SK-N-SH (cell line): ENCODE results near the gene TEX44. TPM values are rescaled to one million over a fixed set of nuclear protein-coding genes. Genes with fewer than 3 reads are reported as not detected.

Source experiments
- CTCF ChIA-PET: fragments of 300-600, 350-600 bp; formaldehyde crosslinking; extraction: SDS; loops from one replicate; lab custom pipeline; 2021; lab: Yijun Ruan, JAX
- POLR2A ChIA-PET: fragments of 350-600 bp; sonication (Branson Sonifier 250); formaldehyde crosslinking; extraction: SDS; loops from one replicate; lab custom pipeline; 2020; ENCODE audit warnings: antibody characterized with exemption, inconsistent platforms; lab: Yijun Ruan, JAX
- DNase-seq: peaks from one replicate; pipeline ENCODE4 v3.0.0; 2012
- H2AFZ ChIP-seq: fragments of 200-600 bp; sonication (generic); 2 replicates; pipeline ENCODE4 v1.8.1; 2016; ENCODE audit warnings: antibody characterized with exemption, mild to moderate bottlenecking, low read depth
- H3F3A ChIP-seq: fragments of 200-600 bp; sonication (generic); replicated peaks from 2 replicates; pipeline ENCODE3; 2016; ENCODE audit warnings: antibody characterized with exemption, mild to moderate bottlenecking; ENCODE audit not compliant: insufficient read depth
- H3K27ac ChIP-seq, 2 experiments: fragments of 200-500 bp in 1 of 2; fragments of 200-600 bp in 1 of 2; sonication (Bioruptor generic) in 1 of 2; sonication (generic), shearing (Covaris generic) in 1 of 2; 2 replicates each; pipeline versions ENCODE4 v1.5.1 to v1.6.1; 2014 to 2016; ENCODE audit warnings: low read depth in 2 of 2, inconsistent platforms in 1 of 2, low read length in 1 of 2, mild to moderate bottlenecking in 1 of 2, mixed read lengths in 1 of 2
- H3K27me3 ChIP-seq: fragments of 200-600 bp; sonication (generic), shearing (Covaris generic); 2 replicates; pipeline ENCODE4 v1.6.1; 2016; ENCODE audit warnings: mixed run types; ENCODE audit not compliant: insufficient read depth
- H3K36me3 ChIP-seq, 2 experiments: fragments of 200-500 bp in 1 of 2; fragments of 200-600 bp in 1 of 2; sonication (Bioruptor generic) in 1 of 2; sonication (generic) in 1 of 2; replicated peaks in 1 of 2; 2 replicates each; pipeline versions ENCODE3 to v1.5.1; 2014 to 2016; ENCODE audit warnings: low read length in 1 of 2, mild to moderate bottlenecking in 1 of 2; ENCODE audit not compliant: insufficient read depth in 2 of 2, control insufficient read depth in 1 of 2
- H3K4me1 ChIP-seq, 2 experiments: fragments of 200-500 bp in 1 of 2; fragments of 200-600 bp in 1 of 2; sonication (Bioruptor generic) in 1 of 2; sonication (generic), shearing (Covaris generic) in 1 of 2; 2 replicates each; pipeline versions ENCODE4 v1.5.1 to v1.6.1; 2014 to 2016; ENCODE audit warnings: low read depth in 1 of 2, low read length in 1 of 2, mixed run types in 1 of 2; ENCODE audit not compliant: insufficient read depth in 2 of 2, control insufficient read depth in 1 of 2
- H3K4me2 ChIP-seq: fragments of 200-600 bp; sonication (generic), shearing (Covaris generic); 2 replicates; pipeline ENCODE4 v1.6.1; 2017; ENCODE audit warnings: mixed run types
- H3K4me3 ChIP-seq, 2 experiments: fragments of 200-500 bp in 1 of 2; fragments of 200-600 bp in 1 of 2; sonication (Bioruptor generic) in 1 of 2; sonication (generic), shearing (Covaris generic) in 1 of 2; 2 replicates each; pipeline versions ENCODE4 v1.5.1 to v1.8.1; 2014 to 2016; ENCODE audit warnings: low read depth in 2 of 2, inconsistent platforms in 1 of 2, low read length in 1 of 2, mild to moderate bottlenecking in 1 of 2, mixed read lengths in 1 of 2, moderate library complexity in 1 of 2
- H3K79me2 ChIP-seq: fragments of 200-600 bp; sonication (generic); 2 replicates; pipeline ENCODE4 v1.8.1; 2017; ENCODE audit warnings: mild to moderate bottlenecking; ENCODE audit not compliant: insufficient read depth
- H3K9ac ChIP-seq: fragments of 200-600 bp; sonication (generic); 2 replicates; pipeline ENCODE4 v1.6.1; 2017; ENCODE audit warnings: mixed run types
- H3K9me2 ChIP-seq: fragments of 200-600 bp; sonication (generic); 2 replicates; pipeline ENCODE4 v1.6.1; 2017; ENCODE audit warnings: mixed run types
- H3K9me3 ChIP-seq: fragments of 200-600 bp; sonication (generic); 2 replicates; pipeline ENCODE4 v1.6.1; 2017; ENCODE audit warnings: mixed run types, mild to moderate bottlenecking, moderate library complexity
- H4K20me1 ChIP-seq: fragments of 200-600 bp; sonication (generic); 2 replicates; pipeline ENCODE4 v1.6.1; 2017; ENCODE audit warnings: mild to moderate bottlenecking, mixed run types; ENCODE audit not compliant: insufficient read depth
- EP300 ChIP-seq, 2 experiments: IDR thresholded peaks; 2 replicates each; pipeline versions ENCODE4 v1.4.0 to v1.6.1; 2012; ENCODE audit warnings: borderline replicate concordance in 1 of 2, low read depth in 1 of 2, low read length in 1 of 2
- GABPA ChIP-seq: IDR thresholded peaks from 2 replicates; pipeline ENCODE4 v1.4.0; 2012; ENCODE audit warnings: low read depth, mild to moderate bottlenecking
- POLR2AphosphoS5 ChIP-seq: IDR thresholded peaks from 2 replicates; pipeline ENCODE4 v1.6.1; 2012; ENCODE audit warnings: low read depth, low read length
- TCF12 ChIP-seq: IDR thresholded peaks from 2 replicates; pipeline ENCODE4 v1.4.0; 2012
- YY1 ChIP-seq: IDR thresholded peaks from 2 replicates; pipeline ENCODE4 v1.4.0; 2012; ENCODE audit warnings: low read depth, mild to moderate bottlenecking
- WGBS: methylation state at CpG from one replicate; pipeline ENCODE4 v1.1.6; 2017; ENCODE audit warnings: low lambda C conversion rate; 5-methylcytosine and 5-hydroxymethylcytosine counted together
- polyA plus RNA-seq, 3 experiments: library from polyadenylated mRNA; depleted of rRNA; stranded (reverse); fragments of >200 nt; gene quantifications; 2 replicates each; pipeline ENCODE4 v1.2.3, GENCODE V29; 2012
- TF ChIP-seq, protein P1 (sequence below): IDR thresholded peaks from 2 replicates; pipeline ENCODE4 v1.4.0; 2012; ENCODE audit warnings: low read depth, borderline replicate concordance
- TF ChIP-seq, protein P2 (sequence below): IDR thresholded peaks from 2 replicates; pipeline ENCODE4 v1.6.1; 2012; ENCODE audit warnings: mild to moderate bottlenecking, low read depth, low read length, moderate library complexity
- TF ChIP-seq, protein P3 (sequence below): IDR thresholded peaks from 2 replicates; pipeline ENCODE4 v1.4.0; 2012; ENCODE audit warnings: low read depth, borderline replicate concordance
- TF ChIP-seq, protein P4 (sequence below): IDR thresholded peaks from 2 replicates; pipeline ENCODE4 v1.4.0; 2012; ENCODE audit warnings: low read depth

Gene TEX44
- polyA plus RNA-seq, 1 of the 3 experiments (the other 2 are of a cell fraction): not detected

DNA sequence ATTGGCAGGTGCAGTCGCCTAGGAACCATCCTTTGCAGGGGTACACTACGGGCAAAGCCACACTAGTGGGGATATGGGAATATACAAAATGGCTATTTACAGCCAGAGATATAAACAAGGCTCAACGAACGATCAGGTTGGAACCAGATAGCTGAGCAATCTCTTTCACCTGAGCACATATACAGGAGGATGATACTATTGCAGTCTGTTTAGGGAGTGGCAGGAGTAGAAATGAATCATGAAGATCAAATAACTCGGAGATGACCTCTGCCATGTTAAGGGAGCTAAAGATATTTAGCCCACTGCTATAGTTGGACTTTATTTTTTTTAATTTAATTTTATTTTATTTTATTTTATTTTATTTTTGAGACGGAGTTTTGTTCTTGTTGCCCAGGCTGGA lies 33.8 kb downstream of the TEX44 start:
- Histone ChIP-seq H3K4me2 (no peak overlapping the region), H4K20me1 (no peaks in the 10 kb centered on the region), H3K27ac (no peak overlapping the region), H2AFZ (no peak overlapping the region), H3K27me3 (no peaks in the 10 kb centered on the region), H3K9ac (no peak overlapping the region), H3K9me3 (no peaks in the 10 kb centered on the region), H3K36me3 (no peaks in the 10 kb centered on the region), H3K4me3 (no peak overlapping the region), H3K4me1 (no peaks in the 10 kb centered on the region), H3F3A (no peaks in the 10 kb centered on the region), H3K9me2 (no peaks in the 10 kb centered on the region), H3K79me2 (no peaks in the 10 kb centered on the region)
- ChIA-PET POLR2A (no interaction called here), CTCF (interaction anchor here (1.0 to 1.3 kb wide), 3 partner anchors 13 to 639 kb away, joined by 3 to 4 read pairs (median 3); no protein-coding TSS in a partner anchor)
- 89% methylated on average over 6 of the region's 6 CpGs for WGBS
- TF ChIP-seq TCF12 (no peak), EP300 (IDR thresholded peaks at IDR 0.05; ENCODE audit: borderline replicate concordance in 1 of 2, low read depth in 1 of 2, low read length in 1 of 2) (no peak), POLR2AphosphoS5 (no peak), YY1 (no peak)
- TF ChIP-seq, protein P1, sequence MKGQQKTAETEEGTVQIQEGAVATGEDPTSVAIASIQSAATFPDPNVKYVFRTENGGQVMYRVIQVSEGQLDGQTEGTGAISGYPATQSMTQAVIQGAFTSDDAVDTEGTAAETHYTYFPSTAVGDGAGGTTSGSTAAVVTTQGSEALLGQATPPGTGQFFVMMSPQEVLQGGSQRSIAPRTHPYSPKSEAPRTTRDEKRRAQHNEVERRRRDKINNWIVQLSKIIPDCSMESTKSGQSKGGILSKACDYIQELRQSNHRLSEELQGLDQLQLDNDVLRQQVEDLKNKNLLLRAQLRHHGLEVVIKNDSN: no peak
- TF ChIP-seq, protein P2, sequence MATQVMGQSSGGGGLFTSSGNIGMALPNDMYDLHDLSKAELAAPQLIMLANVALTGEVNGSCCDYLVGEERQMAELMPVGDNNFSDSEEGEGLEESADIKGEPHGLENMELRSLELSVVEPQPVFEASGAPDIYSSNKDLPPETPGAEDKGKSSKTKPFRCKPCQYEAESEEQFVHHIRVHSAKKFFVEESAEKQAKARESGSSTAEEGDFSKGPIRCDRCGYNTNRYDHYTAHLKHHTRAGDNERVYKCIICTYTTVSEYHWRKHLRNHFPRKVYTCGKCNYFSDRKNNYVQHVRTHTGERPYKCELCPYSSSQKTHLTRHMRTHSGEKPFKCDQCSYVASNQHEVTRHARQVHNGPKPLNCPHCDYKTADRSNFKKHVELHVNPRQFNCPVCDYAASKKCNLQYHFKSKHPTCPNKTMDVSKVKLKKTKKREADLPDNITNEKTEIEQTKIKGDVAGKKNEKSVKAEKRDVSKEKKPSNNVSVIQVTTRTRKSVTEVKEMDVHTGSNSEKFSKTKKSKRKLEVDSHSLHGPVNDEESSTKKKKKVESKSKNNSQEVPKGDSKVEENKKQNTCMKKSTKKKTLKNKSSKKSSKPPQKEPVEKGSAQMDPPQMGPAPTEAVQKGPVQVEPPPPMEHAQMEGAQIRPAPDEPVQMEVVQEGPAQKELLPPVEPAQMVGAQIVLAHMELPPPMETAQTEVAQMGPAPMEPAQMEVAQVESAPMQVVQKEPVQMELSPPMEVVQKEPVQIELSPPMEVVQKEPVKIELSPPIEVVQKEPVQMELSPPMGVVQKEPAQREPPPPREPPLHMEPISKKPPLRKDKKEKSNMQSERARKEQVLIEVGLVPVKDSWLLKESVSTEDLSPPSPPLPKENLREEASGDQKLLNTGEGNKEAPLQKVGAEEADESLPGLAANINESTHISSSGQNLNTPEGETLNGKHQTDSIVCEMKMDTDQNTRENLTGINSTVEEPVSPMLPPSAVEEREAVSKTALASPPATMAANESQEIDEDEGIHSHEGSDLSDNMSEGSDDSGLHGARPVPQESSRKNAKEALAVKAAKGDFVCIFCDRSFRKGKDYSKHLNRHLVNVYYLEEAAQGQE: no peak
- TF ChIP-seq, protein P3, sequence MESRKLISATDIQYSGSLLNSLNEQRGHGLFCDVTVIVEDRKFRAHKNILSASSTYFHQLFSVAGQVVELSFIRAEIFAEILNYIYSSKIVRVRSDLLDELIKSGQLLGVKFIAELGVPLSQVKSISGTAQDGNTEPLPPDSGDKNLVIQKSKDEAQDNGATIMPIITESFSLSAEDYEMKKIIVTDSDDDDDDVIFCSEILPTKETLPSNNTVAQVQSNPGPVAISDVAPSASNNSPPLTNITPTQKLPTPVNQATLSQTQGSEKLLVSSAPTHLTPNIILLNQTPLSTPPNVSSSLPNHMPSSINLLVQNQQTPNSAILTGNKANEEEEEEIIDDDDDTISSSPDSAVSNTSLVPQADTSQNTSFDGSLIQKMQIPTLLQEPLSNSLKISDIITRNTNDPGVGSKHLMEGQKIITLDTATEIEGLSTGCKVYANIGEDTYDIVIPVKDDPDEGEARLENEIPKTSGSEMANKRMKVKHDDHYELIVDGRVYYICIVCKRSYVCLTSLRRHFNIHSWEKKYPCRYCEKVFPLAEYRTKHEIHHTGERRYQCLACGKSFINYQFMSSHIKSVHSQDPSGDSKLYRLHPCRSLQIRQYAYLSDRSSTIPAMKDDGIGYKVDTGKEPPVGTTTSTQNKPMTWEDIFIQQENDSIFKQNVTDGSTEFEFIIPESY: no peak
- no peak for DNase-seq

DNA sequence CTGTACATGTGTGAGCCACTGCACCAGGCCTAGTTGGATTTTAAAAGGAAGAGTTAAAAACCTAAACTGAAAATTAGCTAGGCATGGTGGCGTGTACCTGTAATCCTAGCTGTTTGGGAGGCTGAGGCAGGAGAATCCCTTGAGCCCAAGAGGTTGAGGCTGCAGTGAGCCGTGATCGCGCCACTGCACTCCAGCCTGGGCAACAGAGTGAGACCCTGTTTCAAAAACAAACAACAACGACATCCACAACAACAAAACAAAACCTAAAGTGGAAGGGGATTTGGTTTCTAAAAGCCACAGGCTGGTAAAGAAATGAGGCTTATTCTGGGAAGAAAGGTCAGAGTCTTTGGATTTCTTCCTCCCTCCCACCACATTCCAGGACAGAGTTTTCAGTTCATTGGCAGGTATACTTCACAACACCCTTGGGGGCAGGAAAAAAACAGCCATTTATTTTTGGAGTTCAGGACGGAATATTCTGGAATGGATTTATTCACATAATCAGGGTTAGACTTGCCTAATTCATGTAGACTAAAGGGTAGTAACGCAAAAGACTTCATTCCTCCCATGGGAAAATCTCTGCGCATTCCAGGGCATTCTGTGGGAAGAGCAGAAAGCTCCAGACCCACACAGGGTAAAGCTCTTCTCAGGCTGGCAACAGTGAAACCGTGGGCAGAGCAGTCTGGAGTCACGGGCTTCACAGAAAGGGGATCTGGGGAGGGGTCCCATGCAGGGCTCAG lies 34.9 kb downstream of the TEX44 start:
- H3K4me3 ChIP-seq: no peak overlapping the region
- no peaks in the 10 kb centered on the region for H3K9me2 ChIP-seq
- H4K20me1 ChIP-seq: no peaks in the 10 kb centered on the region
- no peaks in the 10 kb centered on the region for H3K79me2 ChIP-seq
- H3F3A ChIP-seq: no peaks in the 10 kb centered on the region
- H3K27ac ChIP-seq: no peak overlapping the region
- no peak for DNase-seq
- POLR2A ChIA-PET: no interaction called here
- no peaks in the 10 kb centered on the region for H3K27me3 ChIP-seq
- no peaks in the 10 kb centered on the region for H3K9me3 ChIP-seq
- CTCF ChIA-PET: interaction anchor here (1.0 to 1.7 kb wide), 9 partner anchors 14 to 640 kb away, joined by 3 to 9 read pairs (median 3); no protein-coding TSS in a partner anchor
- H3K4me1 ChIP-seq: no peaks in the 10 kb centered on the region
- 0 out of 2 replicates have a peak overlapping the region, but pooled peaks have one; percentile 29 for H2AFZ ChIP-seq
- H3K36me3 ChIP-seq: no peaks in the 10 kb centered on the region
- WGBS: 81% methylated on average over 10 of the region's 10 CpGs
- no peak for TF ChIP-seq GABPA
- TF ChIP-seq, protein P1: no peak
- TF ChIP-seq, protein P4, sequence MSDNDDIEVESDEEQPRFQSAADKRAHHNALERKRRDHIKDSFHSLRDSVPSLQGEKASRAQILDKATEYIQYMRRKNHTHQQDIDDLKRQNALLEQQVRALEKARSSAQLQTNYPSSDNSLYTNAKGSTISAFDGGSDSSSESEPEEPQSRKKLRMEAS: no peak
- 0 out of 2 replicates have a peak overlapping the region, but pooled peaks have one; percentile 19 for H3K4me2 ChIP-seq
- H3K9ac ChIP-seq: no peak overlapping the region
